GM21447 (cell line): Measurements from ENCODE around the gene MPG.

ENCODE experiments used
- ATAC-seq: cut with Tn5 transposase; IDR thresholded peaks from one replicate; pipeline ENCODE4 v1.9.1; 2021; ENCODE audit not compliant: unreplicated experiment

MPG gene

DNA sequence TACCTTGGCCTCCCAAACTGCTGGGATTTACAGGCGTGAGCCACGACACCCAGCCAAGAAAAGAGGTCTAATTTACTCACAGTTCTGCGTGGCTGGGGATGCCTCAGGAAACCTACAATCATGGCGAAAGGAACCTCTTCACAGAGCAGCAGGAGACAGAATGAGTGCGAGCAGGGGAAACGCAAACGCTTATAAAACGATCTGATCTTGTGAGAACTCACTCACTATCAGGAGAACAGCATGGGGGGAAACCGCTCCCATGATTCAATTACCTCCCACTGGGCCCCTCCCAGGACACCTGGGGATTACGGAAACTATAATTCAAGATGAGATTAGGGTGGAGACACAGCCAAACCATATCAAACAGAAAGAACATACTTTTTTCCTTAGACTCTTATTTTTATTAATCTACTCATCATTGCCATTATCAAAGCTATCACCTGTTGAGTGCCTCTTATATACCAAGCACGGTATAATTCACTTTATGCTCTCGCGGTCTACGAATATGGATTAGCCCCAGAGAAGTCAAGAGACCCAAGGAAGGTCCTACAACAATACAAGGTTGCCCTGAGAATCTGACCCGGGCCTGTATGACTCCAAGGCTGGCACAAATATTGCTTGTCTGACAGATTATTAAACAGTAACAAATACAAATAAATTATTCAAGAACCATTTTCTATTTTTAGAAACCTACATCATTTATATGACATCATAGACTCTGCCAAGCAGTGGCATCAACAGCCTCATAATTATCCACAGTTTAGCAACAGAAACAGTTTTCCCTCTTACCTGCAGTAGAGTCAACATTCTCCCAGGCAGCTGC, 27.0 kb upstream of the MPG start:
- no peak for ATAC-seq

DNA sequence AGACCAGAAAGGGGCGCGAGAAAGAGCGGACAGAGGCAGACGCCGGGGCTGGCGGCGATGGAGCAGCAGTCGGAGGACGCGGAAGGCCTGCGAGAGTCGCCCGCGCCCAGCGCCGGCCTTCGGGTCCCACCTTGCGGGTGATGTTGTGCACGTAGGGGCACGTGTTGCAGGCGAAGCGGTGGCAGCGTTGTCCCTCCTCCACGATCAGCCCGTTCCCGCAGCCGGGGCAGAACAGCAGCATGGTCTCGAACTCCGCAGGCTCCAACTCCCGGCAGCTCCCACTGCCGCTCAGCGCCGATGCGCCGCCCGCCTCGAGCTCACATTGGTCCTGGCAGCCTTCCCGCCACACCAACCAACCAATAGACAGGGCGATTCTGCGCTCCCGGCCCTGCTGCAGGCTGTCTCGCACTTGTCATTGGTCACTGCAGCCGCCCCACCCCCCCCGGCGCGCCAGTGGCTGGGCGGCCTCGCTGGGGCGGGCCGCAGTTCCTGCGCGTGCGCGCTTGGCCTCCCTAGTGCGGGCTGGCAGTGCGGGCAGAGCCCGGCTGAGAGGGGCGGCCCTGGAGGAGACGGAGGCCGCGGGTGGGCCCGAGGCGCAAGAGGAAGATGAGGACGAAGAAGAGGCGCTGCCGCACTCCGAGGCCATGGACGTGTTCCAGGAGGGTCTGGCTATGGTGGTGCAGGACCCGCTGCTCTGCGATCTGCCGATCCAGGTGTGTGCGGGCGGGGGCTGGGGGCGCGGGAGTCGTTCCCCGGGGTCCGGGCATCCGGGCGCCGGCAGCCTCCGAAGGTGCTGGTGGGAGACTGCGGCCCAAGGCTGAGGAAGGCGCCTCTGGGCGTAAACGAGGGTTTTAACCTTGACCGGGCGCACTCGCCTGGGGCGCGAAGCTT, 24.4 kb upstream of the MPG start, which contains the start of the genes POLR3K and SNRNP25:
TSS of gene POLR3K (minus strand) at position 263 of the 891 bp plus-strand sequence. CDS start at position 241, 22 bp downstream.
TSS of gene SNRNP25 (plus strand) at position 483 of the 891 bp plus-strand sequence. CDS start at position 672, 189 bp downstream.
- ATAC-seq: peak; percentile 87

DNA sequence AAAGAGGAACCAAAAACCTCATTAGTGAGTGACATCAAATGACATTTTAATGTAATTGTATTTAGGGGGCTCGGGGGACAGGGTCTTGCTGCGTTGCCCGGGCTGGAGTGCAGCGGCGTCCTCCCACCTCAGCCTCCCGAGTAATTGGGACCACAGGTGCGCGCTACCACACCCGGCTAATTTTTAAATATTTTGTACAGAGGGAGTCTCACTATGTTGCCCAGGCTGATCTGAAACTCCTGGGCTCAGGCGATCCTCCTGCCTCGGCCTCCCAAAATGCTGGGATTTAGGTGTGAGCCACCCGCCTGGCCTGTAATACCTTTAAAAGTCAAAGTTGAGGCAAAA, 23.8 kb upstream of the MPG start:
- no peak for ATAC-seq

DNA sequence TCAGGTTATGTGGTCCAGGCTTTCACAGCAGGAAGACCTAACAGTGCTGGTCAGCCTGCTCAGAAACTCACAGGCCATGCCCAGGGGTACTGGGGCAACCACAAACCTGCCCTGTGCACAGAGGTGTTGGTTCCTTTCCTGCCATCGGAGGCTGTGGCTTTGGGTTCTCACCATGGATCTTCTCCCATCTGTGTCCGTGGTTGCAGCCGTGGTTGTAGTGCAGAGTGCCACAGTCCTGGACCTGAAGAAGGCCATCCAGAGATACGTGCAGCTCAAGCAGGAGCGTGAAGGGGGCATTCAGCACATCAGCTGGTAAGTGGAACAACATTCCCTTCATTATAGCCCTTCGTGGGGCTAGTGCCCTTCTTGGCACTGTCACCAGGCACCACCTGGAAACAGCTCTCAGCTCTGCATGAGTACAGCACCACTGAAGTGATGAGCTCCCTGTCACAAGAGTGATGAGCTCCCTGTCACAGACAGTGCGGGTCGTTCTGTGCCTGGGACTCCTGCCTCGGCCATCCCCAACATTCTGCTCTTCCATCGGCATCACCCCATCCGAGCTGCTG, 22.4 kb upstream of the MPG start:
- no peak for ATAC-seq

DNA sequence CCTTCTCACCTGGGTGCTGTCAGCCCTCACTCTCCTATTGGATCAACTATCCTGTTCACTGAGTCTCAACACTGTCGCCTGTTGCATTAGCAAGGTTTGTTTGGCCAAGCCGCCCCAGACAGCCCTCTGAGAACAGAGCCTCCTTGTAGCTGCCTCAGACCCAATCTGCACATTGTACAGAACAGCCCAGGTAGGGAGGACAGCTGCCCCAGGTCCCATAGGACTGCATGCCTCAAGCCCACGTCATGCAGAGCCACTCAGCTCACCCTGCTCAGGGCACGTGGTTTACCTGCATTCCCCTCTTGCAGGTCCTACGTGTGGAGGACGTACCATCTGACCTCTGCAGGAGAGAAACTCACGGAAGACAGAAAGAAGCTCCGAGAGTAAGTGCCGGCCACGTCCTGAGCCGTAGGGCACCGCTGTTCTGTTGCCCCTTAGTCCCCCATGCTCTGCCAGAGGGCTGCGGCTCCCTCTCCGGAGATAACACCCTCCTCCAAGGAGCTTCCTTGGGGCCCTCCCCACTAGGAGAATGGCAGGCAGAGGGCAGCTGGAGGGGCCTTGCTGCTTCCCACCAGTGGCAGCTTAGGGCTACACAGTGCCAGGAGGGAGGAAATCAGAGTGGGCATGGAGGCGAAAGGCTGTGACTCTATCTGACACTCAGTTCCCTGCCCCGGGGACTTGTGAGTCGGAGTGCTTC, 21.6 kb upstream of the MPG start:
- ATAC-seq: no peak

DNA sequence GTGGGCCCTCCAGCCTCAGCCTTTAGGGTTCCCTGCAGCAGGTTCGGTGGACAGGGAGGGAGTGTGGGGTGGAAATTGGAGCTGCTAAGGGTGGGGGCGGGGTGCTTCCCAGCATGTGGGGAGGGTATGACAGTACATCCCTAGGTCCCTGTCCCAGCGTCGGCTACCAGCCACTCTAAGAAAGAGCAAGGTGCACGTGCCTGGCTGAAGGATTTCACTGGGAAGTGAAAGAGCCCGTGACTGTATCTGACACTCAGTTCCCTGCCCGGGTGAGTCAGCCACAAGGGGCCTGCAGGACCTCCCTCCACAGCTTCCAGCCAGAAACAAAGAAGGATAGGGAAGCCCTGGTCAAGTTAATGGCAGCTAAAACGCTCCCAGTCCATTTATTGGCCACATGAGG, 20.3 kb upstream of the MPG start:
- no peak for ATAC-seq

DNA sequence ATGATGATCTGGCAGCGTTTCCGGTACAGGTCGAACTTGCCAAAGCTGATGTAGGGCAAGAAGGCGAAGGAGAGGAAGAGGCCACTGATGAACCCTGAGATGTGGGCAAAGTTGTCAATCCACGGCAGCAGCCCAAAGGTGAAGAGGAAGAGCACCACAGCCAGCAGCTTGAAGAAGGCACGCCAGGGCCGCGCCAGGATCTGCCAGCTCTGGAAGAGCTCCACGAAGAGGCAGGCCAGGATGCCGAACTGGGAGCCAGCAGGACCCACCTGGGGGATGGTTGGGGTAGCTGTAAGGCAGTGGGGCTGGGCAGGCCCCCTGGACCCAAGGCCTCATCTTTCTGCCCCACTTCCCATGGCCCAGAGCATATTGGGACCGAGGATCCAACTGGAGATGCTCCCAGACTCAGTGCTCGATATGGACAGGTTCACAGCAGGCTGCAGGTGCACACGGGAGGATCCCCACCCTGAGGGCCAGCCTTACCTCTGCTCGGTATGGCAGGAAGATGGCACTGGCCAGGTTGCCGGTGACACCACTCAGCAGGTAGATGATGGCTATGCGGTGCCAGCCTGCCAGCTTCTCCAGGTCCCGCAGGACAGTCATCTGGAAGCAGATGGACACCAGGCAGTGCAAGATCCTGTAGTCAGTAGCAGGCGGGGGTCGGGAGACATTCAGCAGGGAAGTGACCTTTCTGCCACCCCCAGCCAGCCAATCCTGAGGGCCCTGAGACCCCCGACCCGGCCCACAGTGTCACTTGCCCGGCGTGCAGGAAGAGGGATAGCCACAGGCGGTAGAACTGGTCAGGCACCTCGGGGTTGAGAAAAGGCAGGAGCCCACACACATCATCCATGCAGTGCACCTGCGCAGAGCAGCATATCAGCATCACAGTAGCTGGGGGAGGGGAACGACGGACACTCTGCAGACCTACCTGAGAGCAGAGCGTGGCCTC, 19.3 kb upstream of the MPG start:
- no peak for ATAC-seq

DNA sequence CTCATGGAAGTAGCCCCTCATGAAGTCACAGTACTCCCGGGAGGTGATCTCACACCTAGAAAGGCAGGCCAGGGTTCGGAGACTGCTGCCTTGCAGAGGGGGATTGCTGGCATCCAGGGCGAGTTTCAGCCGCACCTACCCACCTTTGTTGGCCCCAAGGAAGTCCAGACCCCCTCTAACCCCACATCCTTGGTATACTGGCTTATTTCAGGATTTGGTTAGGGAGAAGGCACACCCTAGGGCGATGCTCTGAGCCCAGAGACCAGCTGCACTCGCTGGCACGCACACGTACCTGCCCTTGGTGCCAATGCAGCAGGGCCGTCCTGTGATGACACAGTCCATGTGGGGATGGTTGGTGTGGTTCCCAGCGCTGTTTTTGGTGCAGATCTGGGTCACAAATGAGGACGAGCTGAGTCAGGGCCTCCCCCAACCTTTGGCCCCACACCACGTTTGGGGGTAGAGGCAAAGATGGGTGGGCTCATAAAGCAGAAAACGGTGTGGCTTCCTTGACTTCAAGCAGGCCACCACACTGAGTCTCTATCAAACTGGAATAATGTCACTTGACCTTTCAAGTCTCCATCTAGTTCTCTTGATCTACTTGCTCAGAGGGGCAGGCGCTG, 18.5 kb upstream of the MPG start:
- no peak for ATAC-seq

DNA sequence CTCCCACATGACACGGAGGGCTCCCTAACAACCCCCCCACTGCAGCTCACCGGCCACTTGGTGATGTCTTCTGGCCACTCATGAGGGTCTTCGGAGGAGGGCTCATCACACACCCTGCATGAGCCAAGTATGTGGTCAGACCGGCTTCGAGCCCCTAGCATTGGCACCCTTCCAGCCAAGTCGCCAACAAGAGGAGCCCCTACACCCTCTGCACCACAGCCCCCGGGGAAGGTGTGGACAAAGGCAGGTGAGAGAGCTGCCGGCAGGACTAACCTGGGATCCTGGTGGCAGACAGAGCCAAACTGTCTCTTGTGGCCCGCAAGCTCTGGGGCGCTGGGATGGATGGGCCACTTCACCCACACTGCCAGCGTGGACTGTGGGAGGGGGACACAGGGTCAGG, 17.9 kb upstream of the MPG start:
- no peak for ATAC-seq

DNA sequence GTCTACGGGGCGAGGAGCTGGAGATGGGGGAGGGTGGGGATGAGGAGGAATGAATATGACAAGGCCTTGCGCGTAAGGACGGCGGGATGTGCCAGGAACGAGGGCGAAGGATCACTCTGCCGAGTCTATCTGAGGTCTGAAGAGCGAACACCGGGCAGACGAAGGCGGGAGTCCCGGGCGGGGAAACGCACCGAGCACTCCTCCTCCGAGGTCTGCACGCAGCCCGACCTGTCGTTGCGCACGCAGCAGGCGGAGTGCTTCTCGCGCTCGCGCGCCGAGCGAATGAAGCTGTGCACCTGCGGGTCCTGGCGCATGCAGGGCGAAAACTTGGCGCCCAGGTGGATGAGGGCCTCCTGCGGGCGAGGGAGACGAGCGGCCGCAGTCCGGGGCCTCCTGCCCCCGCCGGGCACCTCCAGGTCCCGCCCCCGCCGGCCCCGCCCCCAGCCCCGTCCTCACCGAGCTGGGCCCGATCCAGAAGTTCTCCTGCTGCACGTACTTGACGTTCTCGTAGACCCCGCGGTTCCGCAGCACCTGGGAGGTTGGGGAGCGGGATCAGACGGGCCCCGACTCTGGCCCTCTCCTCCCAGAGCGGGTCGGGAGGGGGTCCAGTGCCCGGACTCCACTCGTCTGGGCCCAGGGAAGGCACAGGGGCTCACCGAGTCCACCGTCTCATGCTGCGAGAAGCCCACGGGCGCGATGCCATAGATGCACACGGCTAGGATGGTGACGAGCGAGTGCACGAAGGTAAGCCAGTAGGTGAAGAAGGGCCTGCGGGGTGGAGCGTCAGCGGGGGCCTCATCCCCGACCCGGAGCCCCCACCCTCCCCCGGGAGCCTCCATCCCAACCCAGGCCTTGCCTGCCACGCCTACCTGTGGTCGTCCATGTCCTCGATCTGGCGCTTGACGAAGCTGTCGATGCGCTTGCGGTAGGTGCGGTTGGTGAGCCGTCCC, 16.8 kb upstream of the MPG start:
- ATAC-seq: no peak

DNA sequence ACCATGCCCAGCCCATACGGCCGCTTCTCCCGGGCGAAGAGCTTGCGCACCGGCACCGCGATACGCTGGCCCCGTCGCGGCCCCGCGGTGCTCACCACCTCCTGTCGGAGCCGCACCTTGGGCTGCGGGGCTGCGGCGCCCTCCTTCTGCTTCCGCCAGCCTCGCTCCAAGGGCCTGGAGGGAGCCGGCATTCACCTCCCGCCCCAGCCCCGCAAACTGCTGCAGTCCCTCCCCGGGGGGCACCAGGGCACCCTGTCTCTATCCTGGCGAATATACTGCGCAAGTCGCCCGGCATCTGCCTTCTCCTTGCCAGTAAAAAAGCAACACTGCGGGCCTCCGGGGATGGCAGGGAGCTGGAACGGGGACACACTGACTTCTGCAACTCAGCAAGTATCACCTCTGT, 16.1 kb upstream of the MPG start:
- ATAC-seq: no peak

DNA sequence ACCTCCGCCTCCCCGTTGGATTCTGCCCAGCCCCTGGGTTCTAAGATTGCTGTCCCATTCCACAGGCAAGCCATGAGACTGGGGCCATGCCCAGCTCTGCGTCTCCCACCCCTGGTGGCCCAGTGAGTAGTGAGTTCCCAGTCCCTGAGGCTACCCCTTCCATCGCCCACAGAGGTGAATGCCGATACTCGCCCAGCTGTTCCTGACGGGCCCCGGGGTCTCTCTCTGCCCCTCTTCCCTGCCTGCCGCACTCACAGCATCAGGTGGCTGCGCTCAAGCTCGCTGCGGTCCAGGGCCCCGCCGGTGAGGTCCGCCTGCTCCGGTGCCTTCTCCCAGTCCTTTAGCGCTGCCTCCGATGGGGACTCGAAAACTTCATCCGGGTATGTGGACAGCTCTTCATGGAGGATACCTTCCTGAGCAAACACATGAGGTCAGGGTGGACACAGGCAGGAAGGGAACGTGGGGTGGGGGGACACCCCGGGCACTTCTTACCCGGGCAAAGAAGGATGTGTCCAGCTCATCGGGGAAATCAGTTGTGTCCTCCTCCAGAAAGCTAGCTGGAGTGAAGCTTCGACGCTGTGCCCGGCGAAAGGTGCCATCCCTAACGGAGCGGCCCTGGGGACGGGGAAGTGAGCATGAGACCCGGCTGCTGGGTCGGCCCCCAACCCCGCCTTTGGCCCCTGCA, 15.6 kb upstream of the MPG start:
- no peak for ATAC-seq

DNA sequence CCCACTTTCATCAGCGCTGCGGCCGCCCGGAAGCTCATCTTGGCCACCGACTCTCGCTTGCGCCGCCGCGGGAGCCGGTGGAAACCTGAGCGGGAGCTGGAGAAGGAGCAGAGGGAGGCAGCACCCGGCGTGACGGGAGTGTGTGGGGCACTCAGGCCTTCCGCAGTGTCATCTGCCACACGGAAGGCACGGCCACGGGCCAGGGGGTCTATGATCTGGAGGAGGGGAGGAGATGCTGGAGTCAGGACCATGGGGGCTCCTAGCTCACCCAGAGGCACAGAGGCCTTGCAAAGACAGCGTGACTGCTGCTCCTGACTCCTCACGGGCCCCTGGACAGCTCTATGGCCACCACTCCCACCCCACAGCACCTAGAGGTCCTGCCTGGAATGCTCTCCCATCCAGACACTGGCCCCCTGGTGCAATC, 15.0 kb upstream of the MPG start:
- ATAC-seq: no peak

DNA sequence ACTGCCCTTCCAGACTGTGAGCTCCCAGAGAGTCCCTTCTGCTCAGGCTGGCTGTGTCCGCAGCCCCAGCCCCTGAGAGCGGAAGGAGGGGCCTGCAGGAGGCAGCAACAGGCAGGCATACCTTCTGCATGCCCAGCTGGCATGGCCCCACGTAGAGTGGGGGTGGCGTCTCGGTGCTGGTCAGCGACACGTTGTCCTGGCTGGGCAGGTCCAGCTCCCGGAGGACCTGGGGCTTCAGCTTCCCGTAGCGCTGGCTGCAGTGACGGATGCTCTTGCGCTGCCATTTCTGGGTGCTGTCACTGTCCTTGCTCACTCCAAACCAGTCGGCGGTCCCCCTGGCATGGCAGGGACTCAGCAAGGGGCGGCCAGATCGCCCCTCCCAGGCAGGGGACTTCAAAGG, 14.6 kb upstream of the MPG start:
- no peak for ATAC-seq

DNA sequence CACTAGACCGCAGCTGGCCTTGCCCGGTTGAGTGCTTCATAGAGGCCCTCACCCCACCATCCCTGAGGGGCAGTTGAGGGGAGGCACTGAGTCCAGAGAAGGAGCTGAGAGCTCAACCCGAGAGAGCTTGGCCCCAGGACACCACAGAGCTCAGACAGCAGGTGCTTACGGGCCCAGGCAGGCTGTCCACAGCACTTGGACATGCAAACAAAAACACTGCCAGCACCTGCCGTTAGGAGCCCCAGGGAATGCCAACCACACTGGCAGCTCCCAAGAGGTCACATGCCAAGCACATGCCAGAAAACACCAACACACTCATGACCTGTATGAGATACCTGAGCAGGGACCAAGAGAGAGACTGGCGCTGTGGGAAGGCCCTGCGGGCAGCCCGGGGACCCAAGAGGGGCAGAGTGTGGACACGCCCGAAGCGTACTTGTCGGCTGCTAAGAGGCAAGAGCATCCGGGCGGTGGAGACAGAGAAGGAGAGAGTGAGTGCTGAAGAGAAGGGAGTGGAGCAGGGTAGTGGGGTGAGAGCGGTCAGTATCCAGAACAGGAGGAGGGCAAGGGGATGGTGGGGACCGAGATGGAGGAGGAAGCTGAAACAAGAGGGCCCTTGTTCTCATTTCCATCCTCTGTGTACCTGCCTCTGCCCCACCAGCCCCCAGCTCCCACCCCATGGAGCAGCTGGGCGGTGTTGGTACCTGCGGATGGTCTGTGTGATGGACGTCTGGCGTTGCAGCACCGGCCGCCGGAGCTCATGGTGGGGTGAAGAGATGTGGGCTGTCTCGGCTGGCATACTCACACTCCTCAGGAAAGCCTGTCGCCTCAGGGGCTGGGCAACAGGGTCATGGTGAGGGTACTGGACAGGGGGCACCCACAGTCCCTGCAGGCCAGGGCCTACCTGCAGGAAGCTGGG, 13.8 kb upstream of the MPG start:
- no peak for ATAC-seq

DNA sequence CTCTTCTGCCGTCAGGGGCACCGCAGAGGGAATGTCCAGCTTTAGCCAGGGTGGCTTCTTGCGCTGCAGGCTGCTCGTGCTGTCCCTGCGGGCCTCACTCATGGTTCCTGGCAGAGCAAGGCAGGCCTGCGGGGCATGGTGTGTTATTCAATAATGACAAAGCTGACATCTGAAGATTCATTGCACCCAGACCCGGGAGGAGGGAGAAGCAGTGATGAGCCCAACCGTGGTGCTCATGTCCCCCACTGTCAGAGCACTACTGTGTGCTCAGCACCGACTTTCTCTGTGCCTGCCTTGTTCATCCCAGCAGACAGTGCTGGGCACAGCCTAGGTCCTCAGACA, 13.1 kb upstream of the MPG start:
- no peak for ATAC-seq

DNA sequence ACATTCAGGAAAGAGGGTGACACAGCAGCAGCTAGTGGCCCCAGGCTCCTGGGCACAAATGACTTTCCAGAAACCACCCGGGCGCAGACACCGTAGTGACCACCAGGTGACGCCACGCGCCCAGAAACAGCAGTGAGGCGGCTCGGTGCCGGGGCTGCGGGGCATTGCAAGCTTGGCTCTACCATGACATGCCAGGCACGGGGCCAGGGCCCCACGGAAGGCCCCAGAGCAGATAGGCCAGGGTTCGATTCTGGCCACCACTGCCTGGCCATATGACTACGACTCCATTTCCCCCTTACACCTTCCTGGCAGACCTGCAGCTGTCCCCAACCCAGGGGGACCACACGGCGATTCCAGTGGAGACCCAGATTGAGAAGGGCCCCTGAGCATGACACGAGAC, 12.3 kb upstream of the MPG start:
- ATAC-seq: no peak
